HG03175 (cell line): ENCODE measurements around the gene FSD1.
"Not testable (repeated sequence)": the region's sequence is repeated elsewhere in the genome, so short reads cannot be mapped to it uniquely, and the experiment has no call there.

Experiments
- ATAC-seq: cut with Tn5 transposase; IDR thresholded peaks from one replicate; pipeline ENCODE4 v1.9.1; 2021; ENCODE audit warnings: mild to moderate bottlenecking, moderate library complexity; ENCODE audit not compliant: unreplicated experiment

Gene FSD1

DNA sequence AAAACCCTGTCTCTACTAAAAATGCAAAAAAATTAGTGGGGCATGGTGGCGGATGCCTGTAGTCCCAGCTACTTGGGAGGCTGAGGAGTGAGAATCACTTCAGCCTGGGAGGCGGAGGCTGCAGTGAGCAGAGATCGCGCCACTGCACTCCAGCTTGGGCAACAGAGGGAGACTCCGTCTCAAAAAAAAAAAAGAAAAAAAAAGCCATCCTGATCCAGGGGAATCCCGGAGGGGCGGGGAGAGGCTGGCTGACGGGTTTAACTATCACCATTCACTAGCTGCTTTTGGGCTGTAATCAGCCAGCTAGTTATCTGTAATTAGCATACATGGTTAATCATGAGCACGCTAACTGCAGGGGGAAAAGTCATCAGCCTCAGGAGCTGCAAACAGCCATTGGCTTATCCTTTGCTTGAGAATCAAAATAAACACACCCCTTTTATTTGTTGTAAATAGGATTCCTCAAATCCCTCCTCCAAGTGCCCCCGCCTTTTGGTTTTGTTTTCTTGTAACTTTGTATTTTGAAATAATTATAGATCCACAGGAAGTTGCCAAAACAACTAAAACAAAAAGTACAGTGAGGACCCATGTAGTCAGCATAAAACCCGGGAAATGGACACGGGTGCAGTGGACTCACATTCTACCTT, 9.6 kb downstream of the FSD1 start:
- ATAC-seq = no peak

DNA sequence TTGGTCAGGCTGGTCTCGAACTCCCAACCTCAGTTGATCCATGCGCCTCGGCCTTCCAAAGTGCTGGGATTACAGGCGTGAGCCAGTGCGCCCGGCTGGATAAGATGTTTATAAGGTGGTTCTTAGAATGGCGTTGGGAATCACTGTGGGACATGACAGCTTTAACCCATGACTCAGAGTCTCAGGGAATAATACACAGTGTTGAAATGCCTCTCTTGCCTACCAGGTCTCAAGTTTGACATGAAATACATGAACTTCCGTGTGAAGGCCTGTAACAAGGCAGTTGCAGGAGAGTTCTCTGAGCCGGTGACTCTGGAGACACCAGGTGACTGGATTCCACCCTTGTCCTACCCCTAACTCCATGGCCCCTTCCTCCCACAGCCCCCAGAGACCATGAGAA, 12.6 kb downstream of the FSD1 start:
- no peak for ATAC-seq

DNA sequence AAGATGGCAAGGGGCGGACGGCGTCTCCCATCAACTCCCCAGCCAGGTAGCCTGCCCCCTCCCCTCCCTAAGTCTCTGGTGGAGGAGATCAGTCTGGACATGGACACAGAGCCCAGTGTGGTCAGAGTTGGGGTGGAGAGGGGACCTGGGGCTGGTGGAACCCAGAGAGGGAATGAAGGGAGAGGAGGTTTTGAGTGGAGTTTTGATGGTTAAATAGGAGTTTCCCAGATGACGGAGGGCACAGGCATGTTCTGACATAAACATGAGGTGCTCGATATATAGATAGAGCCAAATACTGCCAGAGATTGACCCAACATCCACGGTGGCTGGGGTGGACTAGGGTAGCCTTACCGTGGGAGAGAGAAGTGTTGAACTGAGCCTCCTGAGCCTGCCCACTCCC, 14.1 kb downstream of the FSD1 start:
- ATAC-seq = no peak

DNA sequence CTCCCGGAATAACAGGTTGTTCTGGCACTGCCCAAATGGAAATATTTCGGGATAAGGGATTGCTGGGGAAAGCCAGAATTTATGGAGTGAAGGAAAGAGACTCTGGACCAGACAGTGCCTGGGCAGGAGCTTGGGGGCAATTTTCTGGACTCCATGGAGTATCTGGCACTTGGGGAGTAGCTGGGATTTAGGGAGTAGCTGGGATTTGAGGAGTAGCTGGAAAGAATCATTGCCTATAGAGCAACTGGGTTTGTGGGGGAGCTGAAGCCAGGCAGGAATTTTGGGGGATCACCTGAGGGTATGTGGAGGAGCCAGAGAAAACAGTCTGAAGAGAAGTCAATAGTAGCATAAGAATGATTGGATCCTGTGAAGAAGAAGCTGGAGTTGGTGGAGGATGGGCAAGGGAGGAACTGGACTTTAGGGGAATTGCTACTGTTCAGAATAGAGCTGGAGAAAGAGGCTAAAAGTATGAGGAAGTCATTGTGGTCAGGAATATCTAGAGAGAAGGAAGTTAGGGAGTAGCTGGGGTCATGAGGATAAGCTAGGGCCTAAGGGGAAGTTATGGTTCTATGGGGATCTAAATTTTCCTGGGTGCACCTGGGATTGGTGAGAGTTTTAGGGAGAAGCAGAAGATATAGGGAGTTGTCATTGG, 14.8 kb downstream of the FSD1 start:
- no peak for ATAC-seq

DNA sequence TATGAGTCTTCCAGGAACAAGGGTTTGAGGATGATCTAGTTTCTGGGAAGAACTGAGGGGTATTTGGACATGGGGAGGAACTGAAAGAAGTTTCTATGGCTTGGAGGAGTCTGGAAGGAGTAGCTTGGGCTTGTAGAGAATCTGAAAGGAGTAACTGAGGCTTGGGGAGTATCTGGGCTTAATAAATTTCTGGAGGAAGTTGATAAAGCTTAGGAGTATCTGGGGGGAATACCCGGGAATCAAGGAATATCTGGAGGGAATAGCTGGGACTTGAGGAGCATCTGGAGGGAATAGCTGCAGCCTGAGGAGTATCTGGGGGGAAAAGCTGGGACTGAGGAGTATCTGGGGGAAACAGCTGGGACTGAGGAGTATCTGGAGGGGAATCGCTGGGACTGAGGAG, 16.0 kb downstream of the FSD1 start:
- no peak for ATAC-seq

DNA sequence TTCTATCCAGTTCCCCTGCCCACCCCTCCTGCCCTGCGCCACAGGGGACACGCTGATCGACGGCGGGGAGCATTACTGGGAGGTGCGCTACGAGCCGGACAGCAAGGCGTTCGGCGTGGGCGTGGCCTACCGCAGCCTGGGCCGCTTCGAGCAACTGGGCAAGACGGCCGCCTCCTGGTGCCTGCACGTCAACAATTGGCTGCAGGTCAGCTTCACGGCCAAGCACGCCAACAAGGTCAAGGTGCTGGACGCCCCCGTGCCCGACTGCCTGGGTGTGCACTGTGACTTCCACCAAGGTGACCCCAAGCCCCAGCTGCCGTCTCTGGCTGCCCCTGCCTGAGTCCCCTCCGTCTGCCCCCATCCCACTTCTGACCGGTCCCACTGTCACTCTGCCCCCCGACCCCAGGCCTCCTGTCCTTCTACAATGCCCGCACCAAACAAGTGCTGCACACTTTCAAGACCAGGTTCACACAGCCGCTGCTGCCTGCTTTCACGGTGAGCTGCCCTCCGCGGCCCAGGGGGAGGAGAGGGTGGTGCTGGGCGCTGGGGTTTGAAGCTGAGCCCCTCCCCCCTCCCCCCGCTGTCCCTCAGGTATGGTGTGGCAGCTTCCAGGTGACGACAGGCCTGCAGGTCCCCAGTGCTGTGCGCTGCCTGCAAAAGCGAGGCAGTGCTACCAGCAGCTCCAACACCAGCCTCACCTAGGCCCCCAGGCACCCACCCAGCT, 18.7 kb downstream of the FSD1 start:
- ATAC-seq = no peak

DNA sequence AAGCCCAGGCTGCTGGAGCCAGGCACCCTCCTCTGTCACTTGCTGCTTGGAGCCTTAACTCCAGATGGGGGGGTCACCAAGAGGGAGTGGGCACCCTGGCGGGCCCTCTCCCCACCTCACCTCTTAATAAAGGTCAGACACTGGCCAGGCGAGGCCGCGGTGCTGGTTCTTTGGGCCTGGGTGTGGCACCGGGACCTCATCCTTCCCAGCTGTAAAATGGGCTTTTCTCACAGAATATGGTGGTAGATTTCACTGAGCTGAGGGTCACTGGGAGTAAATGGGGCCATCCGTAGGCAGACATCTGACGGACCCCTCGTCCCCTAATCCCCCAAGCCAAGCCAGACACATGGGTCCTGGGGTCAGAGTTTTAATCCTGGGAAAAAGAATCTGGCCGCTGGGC, 19.3 kb downstream of the FSD1 start:
- ATAC-seq = no peak

DNA sequence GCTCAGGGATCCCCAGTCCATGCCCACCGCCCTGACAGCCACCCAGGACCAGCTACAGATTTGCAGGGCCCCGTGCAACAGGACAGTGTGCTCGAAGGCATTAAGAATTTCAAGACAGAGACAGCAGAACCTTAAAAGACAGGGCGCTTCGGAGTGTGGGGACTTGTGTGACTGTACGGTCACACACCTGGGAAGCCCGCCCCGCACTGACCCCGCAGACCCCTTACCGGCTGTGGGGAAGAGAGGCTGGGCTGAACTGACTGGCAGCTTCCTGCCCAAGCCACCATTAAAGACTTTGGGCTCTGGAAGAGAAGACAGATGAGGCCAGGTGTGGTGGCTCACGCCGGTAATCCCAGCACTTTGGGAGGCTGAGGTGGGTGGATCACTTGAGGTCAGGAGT, 19.8 kb downstream of the FSD1 start:
- ATAC-seq = no peak

DNA sequence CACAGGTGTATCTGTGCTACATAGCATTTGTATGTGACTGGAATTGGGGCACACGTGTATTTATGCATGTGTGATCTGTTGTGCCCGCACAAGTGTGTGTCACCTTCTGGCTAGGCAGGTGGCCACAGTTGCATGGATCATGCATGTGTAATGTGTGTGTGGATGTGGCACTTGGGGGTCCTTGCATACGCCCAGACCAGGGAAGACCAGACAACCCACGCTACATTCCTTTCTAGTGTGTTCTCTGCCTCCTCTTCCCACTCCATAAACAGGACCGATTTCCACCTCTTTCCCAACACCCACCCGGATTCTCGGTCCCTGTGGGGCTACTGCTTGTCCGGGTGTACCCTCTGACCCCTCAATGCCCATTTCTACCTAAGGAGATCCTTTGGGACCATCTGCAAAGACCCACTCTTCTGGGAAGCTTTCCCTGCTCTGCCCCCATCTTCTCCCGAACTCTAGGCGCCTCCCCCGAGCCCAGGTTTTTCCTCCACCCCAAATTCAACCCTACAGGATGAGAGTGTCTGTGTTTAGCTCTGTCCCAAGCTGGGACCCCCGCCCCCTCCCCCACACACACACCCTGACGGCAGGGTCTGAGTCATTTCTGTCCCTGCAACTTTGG, 21.9 kb downstream of the FSD1 start:
- no peak for ATAC-seq

DNA sequence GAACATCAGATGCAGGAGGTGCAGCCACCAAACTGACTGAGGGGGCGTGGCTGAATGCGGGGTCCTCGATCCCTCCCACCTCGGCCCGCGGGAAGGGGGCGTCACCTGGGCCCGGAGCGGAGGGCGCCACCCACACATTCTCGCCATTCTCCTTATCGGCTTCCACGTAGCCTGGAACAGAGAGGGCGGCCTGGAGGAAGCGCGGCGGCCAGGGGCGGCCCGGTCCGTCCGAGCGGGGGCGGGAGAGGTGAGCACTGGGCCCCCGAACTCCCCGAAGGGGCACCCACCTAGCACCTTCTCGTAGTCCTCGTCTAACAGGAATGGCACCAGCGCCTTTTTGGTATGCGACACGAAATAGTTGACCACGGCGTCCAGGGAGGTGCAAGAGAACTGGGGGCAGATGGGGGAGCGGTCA, 22.4 kb downstream of the FSD1 start:
- ATAC-seq = no peak

DNA sequence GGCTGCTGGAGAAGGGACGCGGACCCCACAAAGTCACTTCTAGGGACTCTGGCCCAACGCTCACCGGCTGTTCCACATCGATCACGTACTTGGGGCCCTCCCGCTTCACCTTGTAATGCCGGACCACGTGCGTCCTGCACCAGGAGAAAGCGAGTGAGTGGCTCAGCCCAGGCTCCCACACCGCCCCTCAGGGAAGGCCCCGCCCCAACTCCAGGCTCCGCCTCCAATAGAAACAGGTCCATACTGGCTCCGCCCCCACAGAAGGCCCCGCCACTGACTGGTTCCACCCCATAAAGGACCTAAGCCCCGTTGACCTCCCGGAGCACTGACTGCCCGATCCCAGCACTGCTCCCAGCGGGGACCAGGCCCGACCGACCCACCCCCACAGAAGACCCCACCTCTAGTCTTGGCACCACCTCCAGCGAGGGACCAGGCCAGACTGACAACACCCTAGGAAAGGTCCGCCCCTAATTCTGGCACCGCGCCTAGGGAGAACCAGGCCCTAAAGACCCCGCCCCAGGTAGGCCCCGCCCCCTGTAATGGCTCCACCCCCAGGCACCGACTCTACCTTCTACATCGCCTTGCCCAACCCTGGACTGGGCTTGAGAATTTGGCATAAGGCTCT, 23.0 kb downstream of the FSD1 start:
- ATAC-seq = no peak

DNA sequence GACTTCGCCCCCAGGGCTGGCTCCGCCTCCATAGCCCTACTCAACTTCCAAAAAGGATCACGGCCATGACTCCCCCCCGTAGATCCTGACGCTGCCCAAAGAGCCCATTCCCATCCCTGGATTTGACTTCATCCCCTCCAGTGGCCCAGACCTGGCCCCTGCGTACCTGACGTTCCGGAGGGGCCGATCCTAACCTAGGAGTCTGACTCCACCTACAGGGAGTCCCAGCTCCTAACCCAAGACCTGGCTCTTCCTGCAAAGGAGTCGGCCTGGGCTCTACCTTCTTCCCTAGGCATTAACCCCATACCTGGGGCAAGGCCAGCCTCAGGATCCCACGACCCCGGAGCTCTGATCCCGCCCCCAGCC, 23.5 kb downstream of the FSD1 start:
- ATAC-seq = no peak

DNA sequence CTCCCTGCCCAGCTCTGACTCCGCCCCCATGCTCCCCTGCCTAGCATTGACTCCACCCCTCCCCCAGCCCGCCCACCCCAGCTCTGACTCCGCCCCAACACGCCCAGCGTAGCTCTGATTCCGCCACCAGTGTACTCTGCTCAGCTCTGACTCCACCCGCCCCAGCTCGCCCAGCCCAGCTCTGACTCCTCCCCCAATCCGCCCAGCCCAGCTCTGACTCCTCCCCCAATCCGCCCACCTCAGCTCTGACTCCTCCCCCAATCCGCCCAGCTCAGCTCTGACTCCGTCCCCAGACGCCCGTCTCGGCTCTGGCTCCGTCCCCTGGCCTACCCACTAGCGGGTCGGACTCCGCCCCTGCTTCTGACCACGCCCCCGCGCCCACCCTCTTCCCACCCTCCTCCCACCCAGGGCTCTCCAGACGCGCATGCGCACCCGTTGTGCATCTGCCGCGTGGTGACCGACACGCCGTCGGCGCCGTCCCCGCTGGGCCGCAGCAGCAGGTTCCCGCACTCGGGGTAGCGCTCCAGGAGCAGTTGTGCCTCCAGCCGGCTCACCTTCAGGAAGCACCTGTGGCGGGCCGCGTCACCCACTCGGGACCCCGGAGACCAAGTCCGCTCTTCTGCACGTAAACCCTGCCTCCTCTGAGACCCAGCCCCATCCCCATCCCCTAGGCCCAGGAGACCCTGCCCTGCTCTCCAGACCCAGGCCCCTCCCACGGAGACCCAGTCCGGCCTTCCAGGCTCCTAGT, 24.0 kb downstream of the FSD1 start:
- ATAC-seq = peak; percentile 81

DNA sequence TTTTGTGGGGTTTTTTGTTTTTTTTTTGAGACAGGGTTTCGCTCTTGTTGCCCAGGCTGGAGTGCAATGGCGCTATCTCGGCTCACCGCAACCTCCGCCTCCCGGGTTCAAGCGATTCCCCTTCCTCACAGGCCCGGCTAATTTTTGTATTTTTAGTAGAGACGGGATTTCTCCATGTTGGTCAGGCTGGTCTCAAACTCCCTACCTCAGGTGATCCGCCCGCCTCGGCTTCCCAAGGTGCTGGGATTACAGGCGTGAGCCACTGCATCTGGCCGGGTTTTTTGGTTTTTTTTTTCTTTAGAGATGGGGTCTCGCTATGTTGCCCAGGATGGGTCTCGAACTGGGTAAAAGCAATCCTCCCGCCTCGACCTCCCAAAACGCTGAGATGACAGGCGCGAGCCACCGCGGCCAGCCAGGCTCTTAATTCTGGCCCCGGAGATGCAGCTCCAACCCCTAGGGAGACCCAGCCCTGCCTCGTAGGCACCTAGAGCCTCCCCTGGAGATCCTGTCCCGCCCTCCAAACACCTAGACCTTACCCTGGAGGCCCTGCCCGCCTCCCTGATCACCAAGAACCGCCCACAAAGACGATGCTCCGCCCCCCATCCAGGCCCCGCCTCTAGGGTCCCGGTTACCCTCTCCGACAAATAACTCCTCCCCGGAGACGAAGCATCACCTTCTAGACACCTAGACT, 24.7 kb downstream of the FSD1 start:
- not testable (repeated sequence) for ATAC-seq

DNA sequence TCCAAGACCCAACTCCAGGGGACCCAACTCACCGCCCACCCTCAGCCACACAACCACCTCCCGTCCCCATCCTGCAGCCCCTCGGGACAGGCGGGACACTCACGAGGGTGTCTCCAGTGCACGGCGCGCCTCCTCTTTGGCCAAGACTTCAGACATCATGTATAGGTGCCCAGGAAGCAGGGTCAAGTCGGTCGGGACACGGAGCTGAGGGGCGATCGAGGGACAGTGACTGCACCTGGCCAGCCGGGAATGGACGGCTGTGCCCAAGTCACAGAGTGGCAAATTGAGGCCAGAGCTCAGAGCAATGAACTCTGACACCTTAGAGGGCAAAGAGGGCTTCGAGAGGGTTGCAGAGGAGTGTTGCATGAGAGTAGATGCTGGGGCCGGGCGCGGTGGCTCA, 25.5 kb downstream of the FSD1 start:
- ATAC-seq = no peak

DNA sequence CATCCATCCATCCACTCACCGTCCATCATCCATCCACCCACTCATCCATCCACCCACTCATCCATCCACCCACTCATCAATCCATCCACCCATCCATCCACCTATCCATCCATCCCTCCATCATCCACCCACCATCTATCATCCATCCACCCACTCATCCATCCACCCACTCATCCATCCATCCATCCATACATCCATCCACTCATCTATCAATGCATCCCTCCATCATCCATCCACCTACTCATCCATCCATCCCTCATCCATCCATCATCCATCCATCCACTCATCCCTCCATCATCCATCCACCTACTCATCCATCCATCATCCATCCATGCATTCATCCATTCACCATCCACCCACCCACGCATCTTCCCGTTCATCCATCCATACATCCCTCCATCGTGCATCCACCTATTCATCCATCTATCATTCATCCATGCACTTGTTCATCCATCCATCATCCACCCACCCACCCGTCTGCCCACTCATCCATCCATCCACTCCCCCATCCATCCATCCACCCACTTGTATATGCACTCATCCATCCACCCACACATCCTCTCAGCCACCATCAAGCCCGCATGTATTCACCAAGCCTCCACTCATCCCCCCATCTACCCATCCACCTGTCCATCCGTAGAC, 30.7 kb downstream of the FSD1 start:
- no peak for ATAC-seq

DNA sequence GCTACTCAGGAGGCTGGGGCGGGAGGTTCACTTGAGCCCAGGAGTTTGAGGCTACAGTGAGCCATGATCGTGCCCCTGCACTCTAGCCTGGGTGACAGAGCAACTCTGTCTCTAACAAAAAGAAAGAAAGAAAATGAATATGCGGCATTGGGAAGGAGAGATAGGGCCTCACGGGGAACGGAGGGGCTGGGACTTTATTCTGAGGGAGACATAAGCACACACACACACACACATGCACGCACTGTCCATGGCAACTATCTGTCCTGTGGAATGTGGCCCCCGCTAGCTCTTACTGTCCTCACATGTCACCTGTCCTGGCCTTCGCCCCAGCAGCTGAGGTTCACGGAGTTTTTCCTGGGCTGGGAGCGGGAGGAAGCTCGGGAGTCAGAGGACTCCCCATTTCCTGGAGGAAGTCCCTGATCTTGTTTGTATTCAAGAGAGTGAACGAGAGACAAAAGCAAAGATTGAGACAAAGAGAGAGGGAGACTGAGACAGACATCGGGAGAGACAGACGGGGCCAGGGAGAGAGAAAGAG, 33.6 kb downstream of the FSD1 start:
- ATAC-seq = no peak

DNA sequence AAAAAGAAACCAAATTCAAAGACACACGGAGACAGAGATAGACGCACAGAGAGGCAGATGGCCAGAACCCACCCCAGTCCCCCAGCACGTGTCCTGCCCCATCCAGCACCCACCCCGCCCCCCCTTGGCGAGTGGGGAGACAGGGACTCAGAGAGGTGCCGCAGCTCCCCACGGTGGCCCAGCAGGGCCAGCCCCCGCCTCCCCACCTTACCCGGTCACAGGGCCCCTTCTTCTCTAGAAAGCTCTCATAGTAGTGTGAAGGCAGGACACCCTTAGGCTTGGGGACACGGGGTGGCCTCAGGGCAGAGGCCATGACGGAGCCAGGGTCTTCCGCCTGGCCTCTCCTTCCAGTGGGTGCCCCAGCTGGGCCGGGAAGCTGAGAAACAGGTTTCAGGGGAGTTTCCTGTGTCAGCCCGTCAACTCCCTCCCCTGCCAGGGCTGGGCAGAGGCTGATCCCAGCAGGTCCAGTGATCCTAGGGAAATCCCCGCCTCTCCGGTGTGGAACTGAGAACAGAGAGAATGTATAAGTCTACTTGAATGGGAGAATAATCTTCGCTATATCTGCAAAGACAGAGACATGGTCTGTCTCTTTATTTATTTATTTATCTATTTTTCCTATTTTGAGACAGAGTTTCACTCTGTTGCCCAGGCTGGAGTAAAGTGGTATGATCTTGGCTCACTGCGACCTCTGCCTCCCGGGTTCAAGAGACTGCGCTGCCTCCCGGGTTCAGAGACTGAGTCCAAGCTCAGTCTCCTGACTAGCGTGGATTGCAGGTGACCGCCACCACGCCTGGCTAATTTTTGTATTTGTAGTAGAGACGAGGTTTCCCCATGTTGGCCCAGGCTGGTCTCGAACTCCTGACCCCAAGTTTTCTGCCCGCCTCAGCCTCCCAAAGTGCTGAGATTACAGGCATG, 34.3 kb downstream of the FSD1 start, which contains the start of gene STAP2:
Gene STAP2 (minus strand): TSS at position 387 of the 915 bp plus-strand sequence. CDS start 74 bp downstream, at position 313.
- no peak for ATAC-seq
